ENCODE measurements around the gene PRRC1.

PRRC1 gene

DNA sequence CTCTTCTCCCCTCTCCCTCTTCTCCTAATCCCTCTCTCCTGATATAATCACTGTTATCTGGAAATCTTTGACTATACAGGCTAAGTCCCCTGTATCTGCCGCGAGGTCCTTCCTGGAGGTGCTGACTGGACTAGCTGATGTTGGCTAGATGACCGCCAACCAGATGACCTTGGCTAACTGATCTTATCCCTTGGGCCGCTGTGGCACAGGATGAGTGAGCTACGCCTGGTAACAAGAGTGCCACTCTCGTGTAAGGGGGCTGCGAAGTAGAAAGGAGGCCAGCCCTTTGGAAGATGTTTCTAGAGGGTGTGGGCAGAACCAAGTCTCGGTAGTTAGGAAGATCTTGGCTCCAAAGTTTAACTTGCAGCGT is 345 bp upstream of the PRRC1 start:
- H3K79me2 ChIP-seq (ENCODE audit: insufficient read depth, low read depth): peaks cover 41% of the 10 kb centered on the region
- H3K4me3 ChIP-seq (IDR thresholded peaks at IDR 0.05; ENCODE audit: insufficient read depth, low read depth, low read length): peak overlapping the region; percentile 27
- peaks cover 15% of the 10 kb centered on the region for H3K4me1 ChIP-seq (ENCODE audit: low read depth, poor library complexity, severe bottlenecking)
- H3K36me3 ChIP-seq (ENCODE audit: insufficient read depth): no peaks in the 10 kb centered on the region
- H3K9ac ChIP-seq: no peak overlapping the region
- H3K4me2 ChIP-seq: peak overlapping the region; percentile 56
- no peak overlapping the region for H3K27ac ChIP-seq
- H3K27me3 ChIP-seq (ENCODE audit: insufficient read depth, low read depth): no peaks in the 10 kb centered on the region
- TF ChIP-seq CTCF (conservative IDR thresholded peaks at IDR 0.05; ENCODE audit: low read depth, low read length): no peak
- peak overlapping the region; percentile 97 for H2AFZ ChIP-seq (ENCODE audit: low read depth)
- H4K20me1 ChIP-seq (ENCODE audit: insufficient read depth): no peaks in the 10 kb centered on the region

GRCh38 chr5:127518319-127518621 is 830 bp downstream of the PRRC1 start:
- Histone ChIP-seq H3K36me3 (ENCODE audit: insufficient read depth) (no peaks in the 10 kb centered on the region), H3K4me1 (ENCODE audit: low read depth, poor library complexity, severe bottlenecking) (peaks cover 15% of the 10 kb centered on the region), H2AFZ (ENCODE audit: low read depth) (peak overlapping the region; percentile 79), H3K27ac (peak overlapping the region; percentile 78), H4K20me1 (ENCODE audit: insufficient read depth) (no peaks in the 10 kb centered on the region), H3K4me2 (peak overlapping the region; percentile 80), H3K27me3 (ENCODE audit: insufficient read depth, low read depth) (no peaks in the 10 kb centered on the region), H3K9ac (peak overlapping the region; percentile 93), H3K79me2 (ENCODE audit: insufficient read depth, low read depth) (peaks cover 45% of the 10 kb centered on the region), H3K4me3 (IDR thresholded peaks at IDR 0.05; ENCODE audit: insufficient read depth, low read depth, low read length) (peak overlapping the region; percentile 27)
- no peak for TF ChIP-seq CTCF (conservative IDR thresholded peaks at IDR 0.05; ENCODE audit: low read depth, low read length)

GRCh38 chr5:127519527-127519926 is 2.1 kb downstream of the PRRC1 start:
- Histone ChIP-seq H3K27me3 (ENCODE audit: insufficient read depth, low read depth) (no peaks in the 10 kb centered on the region), H3K79me2 (ENCODE audit: insufficient read depth, low read depth) (peaks cover 45% of the 10 kb centered on the region), H3K36me3 (ENCODE audit: insufficient read depth) (peaks cover under 1% of the 10 kb centered on the region; the same call in 1 of the 2 replicates), H4K20me1 (ENCODE audit: insufficient read depth) (no peaks in the 10 kb centered on the region), H2AFZ (ENCODE audit: low read depth) (no peak overlapping the region), H3K4me1 (ENCODE audit: low read depth, poor library complexity, severe bottlenecking) (peaks cover 15% of the 10 kb centered on the region), H3K4me3 (IDR thresholded peaks at IDR 0.05; ENCODE audit: insufficient read depth, low read depth, low read length) (no peak overlapping the region), H3K4me2 (no peak overlapping the region; the same call in 1 of the 2 replicates), H3K9ac (no peak overlapping the region), H3K27ac (no peak overlapping the region)
- no peak for TF ChIP-seq CTCF (conservative IDR thresholded peaks at IDR 0.05; ENCODE audit: low read depth, low read length)

GRCh38 chr5:127521138-127521770 is 3.8 kb downstream of the PRRC1 start:
- Histone ChIP-seq H3K4me3 (IDR thresholded peaks at IDR 0.05; ENCODE audit: insufficient read depth, low read depth, low read length) (no peak overlapping the region), H3K36me3 (ENCODE audit: insufficient read depth) (peaks cover 8% of the 10 kb centered on the region; the same call in 1 of the 2 replicates)

More at GRCh38 chr5:127521138-127521770, 3.8 kb downstream of the PRRC1 start:
- Histone ChIP-seq H4K20me1 (ENCODE audit: insufficient read depth) (no peaks in the 10 kb centered on the region), H3K4me1 (ENCODE audit: low read depth, poor library complexity, severe bottlenecking) (peaks cover 15% of the 10 kb centered on the region), H3K9ac (no peak overlapping the region), H3K27ac (no peak overlapping the region), H3K4me2 (no peak overlapping the region), H3K27me3 (ENCODE audit: insufficient read depth, low read depth) (no peaks in the 10 kb centered on the region), H2AFZ (ENCODE audit: low read depth) (no peak overlapping the region), H3K79me2 (ENCODE audit: insufficient read depth, low read depth) (peaks cover 45% of the 10 kb centered on the region)
- no peak for TF ChIP-seq CTCF (conservative IDR thresholded peaks at IDR 0.05; ENCODE audit: low read depth, low read length)

All from KMS-11 (cell line).